Anterior cingulate cortex (tissue), 58 donors: Measurements from ENCODE around the gene CERCAM.
A peak's percentile ranks its signal among the peaks of the same experiment; 100 is the strongest.
"Not testable (repeated sequence)": the region's sequence is repeated elsewhere in the genome, so short reads cannot be mapped to it uniquely, and the experiment has no call there.

Experiments
- DNase-seq, 58 donors: peaks; one replicate each; lab custom pipeline; 2025; lab: John Stamatoyannopoulos, UW

The CERCAM gene

GRCh38 chr9:128392302-128393144 is 28.1 kb upstream of the CERCAM start:
- DNase-seq: no peak

- peak in 51 of 58 donors; percentile 30 to 95 (median 78) for DNase-seq
Measured at GRCh38 chr9:128393145-128393775, 27.4 kb upstream of the CERCAM start.

GRCh38 chr9:128393970-128394369 is 26.7 kb upstream of the CERCAM start:
- DNase-seq: peak in 13 of 58 donors; percentile 35 to 81 (median 62)

- DNase-seq: peak in 29 of 58 donors; percentile 26 to 82 (median 59)
Measured at GRCh38 chr9:128394379-128395168, 26.1 kb upstream of the CERCAM start.

- DNase-seq: peak in 2 of 58 donors; percentile 35 to 40
Measured at GRCh38 chr9:128396970-128397613, 23.6 kb upstream of the CERCAM start.

- DNase-seq: no peak
Measured at GRCh38 chr9:128397831-128398230, 22.8 kb upstream of the CERCAM start.

- DNase-seq: no peak
Measured at GRCh38 chr9:128399861-128400260, 20.8 kb upstream of the CERCAM start.

- DNase-seq: no peak
Measured at GRCh38 chr9:128404560-128404959, 16.1 kb upstream of the CERCAM start.

GRCh38 chr9:128405077-128405779 is 15.4 kb upstream of the CERCAM start:
- peak in 17 of 58 donors; percentile 23 to 69 (median 54) for DNase-seq

GRCh38 chr9:128405780-128406171 is 14.9 kb upstream of the CERCAM start:
- no peak for DNase-seq

- DNase-seq: no peak
Measured at GRCh38 chr9:128406848-128407391, 13.7 kb upstream of the CERCAM start.

GRCh38 chr9:128408963-128409431 is 11.7 kb upstream of the CERCAM start:
- peak in 49 of 58 donors; percentile 29 to 95 (median 79) for DNase-seq

GRCh38 chr9:128409450-128409849 is 11.2 kb upstream of the CERCAM start:
- DNase-seq: peak in 2 of 58 donors; percentile 54 to 81

GRCh38 chr9:128409978-128410377 is 10.7 kb upstream of the CERCAM start:
- DNase-seq: peak in 20 of 58 donors; percentile 27 to 75 (median 52)

- DNase-seq: peak in 17 of 58 donors; percentile 12 to 65 (median 44)
Measured at GRCh38 chr9:128411364-128412119, 9.1 kb upstream of the CERCAM start.

- peak in 54 of 58 donors; percentile 31 to 91 (median 78) for DNase-seq
Measured at GRCh38 chr9:128412120-128412790, 8.4 kb upstream of the CERCAM start.

- DNase-seq: not testable (repeated sequence)
Measured at GRCh38 chr9:128413728-128414127, 6.9 kb upstream of the CERCAM start.

GRCh38 chr9:128414461-128414860 is 6.2 kb upstream of the CERCAM start:
- DNase-seq: no peak
